EH (cell line): ENCODE data around the gene C5orf63.
"Not testable (repeated sequence)": the region's sequence is repeated elsewhere in the genome, so short reads cannot be mapped to it uniquely, and the experiment has no call there.

Source experiments
- DNase-seq: peaks from one replicate; pipeline ENCODE4 v3.0.0-alpha.2; 2015; ENCODE audit warnings: low read depth

The C5orf63 gene

DNA sequence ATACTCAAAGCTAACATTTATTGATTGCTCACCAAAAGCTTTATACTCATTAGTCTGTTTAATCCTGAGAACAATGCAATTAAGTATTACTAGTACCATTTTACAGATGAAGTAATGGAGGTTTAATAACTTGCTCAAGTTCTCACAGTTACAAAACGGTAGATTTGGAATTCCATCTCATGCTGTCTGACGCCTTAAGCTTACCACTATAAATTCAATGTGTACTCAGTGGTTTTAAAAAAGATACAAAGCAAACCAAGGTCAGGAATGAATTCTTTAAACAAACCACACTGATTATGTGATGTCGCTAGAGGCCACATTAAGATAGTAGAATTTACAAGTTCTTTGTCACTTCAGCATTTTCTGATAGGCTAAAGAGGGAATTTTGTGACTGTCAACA, 1.2 kb upstream of the C5orf63 start:
- no peak for DNase-seq

DNA sequence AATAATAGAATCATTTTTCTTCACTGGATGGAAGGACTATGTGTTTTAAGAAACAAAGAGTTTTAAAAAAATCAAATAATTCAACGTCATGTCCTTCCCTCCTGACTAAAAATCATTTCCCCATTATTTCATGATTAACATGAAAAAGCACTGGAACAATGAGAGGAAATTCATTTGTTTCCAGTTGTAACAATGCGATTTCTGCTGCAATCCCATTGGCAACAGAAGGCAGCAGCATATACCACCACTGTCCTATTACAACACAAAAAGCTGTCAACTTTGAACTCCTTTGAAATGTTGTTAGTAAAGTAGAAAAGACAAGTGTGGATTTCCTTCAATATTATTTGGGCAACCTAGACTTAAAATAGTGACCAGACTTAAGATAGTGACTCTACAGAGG, 3.1 kb downstream of the C5orf63 start:
- no peak for DNase-seq

DNA sequence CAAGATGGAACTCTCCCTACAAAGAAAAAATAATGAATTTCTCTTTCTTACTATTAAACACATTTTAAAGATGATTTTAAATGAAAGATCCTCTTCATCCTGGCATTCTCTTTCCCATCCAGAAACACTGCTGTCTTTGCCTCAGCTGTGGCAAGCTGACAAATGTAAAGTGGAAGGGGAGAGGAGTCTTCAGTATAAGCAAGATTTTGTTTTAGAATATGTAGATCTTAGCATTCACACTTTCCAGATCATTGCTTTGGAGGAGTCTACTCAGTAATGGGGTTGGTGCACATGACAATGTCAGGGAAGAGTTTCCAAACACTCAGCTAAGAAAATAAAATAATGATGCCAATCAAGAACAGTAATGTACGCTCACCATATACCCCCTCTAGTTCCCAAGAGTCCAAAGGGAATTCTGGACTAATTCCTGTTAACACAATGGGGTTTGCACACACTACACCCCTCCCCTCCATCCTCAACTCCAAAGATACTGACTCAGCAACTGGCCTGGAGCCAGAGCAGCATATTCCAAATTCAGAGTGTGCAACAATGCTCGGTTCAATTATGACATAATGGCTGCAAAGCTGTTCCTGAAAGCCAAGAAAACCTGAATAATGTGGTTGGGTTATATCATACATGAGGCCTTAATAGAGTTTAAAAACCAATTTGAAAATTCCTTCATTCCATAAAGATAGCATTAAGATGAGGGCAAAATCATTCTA, 4.6 kb downstream of the C5orf63 start:
- DNase-seq = peak; percentile 43

DNA sequence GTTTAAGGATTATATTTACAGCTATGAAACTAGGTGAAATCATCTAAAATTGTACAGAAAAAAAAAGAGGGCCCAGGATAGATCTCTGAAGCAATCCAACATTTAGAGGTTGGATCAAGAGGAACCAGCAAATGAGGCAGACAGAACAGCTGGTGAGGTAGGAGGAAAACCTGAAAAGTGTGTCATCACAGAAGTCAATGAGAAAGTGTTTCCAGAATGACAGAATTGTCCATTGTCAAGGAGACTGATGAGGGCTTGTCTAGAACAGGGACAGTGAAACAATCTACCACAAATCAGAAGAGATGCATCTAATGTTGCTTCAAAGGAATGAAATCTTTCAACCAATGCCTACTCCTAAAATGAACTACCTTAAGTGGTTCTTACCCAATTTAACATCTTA, 6.6 kb downstream of the C5orf63 start:
- no peak for DNase-seq

DNA sequence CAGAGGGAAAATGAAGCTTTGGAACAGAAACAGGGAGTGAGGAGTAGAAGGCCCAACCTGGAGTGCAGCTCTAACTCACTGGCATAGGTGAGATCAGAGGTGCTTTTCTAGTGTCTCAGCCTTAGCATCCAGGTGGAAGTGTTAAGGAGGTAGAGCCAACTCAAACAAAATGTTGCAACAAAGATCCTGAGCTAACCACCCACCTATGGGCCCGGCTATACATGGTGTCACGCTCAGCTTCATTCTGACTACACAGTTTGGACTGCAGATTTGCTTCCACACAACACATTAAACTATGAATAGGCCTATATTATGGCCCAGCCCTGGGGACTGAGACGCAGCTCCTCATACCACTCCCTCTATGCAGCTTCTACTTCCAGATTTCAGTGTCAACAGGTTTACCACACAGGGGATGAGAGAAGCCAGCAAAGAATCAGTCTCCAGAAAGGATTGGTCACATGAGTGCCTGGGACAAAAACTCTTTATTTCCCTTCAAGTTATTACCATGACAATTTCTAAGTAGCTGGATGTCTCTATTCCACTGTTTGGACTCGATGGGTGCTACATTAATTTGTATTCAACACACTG, 9.0 kb downstream of the C5orf63 start:
- no peak for DNase-seq

DNA sequence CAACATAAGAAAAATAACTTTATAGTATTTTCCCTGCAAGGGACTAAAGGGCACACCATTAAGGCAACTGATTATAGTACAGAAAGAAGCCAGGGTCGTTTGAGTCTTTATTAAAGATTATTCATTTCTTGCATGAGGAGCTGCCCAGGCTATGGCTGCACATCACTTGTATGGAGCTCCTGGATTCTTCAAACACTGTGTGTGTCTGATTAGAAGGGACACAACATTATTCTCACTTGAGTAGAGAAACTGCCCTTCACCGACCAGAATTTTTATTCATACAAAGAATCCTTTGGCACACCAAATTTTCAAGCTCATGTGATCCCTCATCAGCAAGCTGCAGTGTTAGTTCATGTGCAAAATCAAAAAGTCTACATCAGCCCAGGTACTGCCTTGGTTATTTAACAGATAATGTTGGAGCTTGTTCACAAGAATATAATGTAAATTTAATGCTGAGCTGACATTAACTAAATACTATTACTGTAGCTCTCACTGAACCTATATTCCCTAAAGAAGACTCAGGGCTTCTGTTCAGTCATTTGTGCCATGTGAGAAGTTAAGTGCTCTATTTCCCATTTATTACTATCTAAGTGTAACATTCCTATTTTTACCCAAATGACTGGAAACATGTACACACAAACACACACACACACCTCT, 9.9 kb downstream of the C5orf63 start:
- DNase-seq = no peak

DNA sequence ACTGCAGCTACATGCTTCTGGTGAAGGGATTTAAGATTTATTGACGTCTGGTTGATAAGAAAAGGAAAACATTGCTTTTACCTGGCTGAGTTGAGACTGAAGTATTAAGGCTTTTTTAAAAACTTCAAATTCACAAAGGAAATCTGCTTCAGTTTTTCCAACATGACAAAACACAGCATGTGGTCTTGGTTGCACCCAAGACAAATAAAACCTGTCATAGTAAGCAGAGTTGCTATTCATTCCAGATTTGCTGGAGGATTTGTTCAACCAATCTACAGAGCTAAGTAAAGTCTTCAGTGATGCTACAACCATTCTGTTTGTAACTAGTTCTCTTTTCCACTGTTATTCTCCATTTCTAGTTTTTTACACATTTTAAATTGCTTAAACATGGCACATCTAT, 11.3 kb downstream of the C5orf63 start:
- DNase-seq = no peak

DNA sequence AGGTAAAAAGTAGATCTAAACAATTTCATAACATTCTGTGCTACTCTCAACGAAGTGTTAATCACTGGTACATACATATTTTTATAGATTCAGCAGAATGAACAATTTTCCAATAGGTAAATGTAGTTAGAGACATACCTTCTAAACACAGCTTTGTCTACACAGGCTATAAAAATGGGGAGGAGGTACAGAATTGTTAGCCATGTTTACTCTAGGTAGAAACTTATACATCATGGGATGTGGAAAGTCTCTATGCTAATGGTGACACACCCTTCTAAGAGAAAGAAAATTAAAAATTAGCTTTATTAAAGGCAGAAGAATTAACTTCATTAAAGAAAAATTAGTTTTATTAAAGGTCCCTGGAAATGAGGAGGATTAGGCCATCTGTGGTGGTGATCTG, 11.8 kb downstream of the C5orf63 start:
- DNase-seq = no peak

DNA sequence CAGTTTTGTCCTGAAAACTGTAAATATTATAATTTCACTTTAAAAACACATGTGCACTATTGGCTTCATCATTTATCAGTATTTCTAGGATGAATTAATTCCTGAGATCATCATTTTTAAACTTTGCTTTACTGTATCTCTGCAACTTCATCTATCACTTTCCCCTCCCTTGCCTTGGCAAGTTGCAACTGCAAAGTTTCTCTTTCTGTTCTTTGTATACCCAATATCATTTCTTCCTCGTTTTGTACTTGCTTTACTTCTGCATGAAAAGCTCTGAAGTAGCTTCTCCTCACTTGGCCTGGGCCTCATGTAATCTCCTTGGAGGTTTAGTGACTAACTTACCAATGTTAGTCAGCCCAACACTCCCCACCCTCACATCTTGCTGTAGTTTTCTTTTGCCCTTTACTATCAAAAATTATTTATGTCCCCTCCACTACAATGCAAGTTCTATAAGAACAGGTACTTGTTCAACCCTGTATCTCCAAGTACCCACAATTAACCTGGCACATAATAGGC, 12.8 kb downstream of the C5orf63 start:
- no peak for DNase-seq

DNA sequence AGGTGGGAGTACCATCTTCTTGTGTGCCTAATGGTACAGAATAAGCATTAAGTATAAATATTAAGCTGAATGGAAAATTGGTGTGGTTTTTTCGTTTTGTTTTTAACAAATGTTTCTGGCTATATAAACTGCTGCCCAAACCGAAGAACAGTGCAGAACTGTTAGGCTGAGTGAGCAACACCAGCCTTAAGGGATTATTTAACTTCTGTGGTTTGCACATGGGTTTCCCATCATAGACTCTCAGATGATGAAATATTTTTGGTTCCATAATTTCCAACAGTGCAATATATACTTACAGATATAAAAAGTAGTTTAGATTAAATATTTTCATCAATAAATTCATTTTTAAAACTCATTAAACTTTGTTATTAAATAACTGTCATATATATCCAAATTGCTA, 16.4 kb downstream of the C5orf63 start:
- DNase-seq = no peak

DNA sequence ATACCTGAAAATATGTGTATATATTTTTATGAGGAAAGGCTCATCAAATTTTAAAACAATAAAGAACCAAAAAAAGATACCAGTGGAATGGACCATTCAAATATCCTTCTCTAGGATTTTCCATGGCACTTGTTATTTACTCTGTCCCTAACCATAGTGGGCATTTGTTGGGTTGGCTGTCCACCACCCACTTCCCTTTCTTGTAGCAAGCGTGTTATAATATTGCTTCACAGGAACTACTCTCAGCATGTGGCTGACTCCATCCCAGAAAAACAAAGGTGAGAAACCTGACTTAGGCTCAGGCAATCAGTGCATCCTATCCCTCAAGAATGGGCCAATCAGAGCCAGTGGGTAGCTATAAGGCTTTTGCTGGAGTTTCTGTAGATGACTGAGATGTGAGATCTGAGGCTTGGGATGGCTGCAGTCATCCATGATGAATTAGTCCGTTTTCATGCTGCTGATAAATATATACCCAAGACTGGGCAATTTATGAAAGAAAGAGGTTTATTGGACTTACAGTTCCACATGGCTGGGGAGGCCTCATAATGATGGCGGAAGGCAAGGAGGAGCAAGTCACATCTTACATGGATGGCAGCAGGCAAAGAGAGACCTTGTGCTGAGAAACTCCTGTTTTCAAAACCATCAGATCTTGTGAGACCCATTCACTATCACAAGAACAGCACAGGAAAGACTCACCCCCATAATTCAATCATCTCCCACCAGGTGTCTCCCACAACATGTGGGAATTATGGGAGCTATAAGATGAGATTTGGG, 17.2 kb downstream of the C5orf63 start:
- DNase-seq = no peak

DNA sequence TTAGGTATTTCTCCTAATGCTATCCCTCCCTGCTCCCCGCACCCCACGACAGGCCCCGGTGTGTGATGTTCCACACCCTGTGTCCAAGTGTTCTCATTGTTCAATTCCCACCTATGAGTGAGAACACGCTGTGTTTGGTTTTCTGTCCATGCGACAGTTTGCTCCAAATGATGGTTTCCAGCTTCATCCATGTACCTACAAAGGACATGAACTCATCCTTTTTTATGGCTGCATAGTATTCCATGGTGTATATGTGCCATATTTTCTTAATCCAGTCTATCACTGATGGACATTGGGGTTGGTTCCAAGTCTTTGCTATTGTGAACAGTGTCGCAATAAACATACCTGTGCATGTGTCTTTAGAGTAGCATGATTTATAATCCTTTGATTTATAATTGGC, 19.8 kb downstream of the C5orf63 start:
- DNase-seq = not testable (repeated sequence)

DNA sequence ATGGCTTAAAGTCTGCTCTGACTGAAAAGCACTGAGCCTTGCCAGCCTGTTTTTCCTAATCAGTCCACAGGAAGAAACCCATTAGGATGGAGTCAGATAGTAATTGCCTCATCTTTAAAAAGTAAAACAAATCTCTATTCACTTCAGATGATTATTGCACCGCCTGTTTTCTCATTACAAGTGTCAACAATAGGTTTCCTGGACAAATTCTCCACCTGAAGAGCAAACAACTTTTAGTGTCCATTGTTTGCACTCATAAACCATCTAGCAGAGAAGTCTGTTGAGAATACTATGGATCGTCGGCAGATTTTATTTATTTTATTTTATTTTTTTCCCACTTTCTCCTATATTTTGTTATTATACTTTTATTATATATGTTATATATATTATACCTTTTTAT, 20.3 kb downstream of the C5orf63 start:
- no peak for DNase-seq

DNA sequence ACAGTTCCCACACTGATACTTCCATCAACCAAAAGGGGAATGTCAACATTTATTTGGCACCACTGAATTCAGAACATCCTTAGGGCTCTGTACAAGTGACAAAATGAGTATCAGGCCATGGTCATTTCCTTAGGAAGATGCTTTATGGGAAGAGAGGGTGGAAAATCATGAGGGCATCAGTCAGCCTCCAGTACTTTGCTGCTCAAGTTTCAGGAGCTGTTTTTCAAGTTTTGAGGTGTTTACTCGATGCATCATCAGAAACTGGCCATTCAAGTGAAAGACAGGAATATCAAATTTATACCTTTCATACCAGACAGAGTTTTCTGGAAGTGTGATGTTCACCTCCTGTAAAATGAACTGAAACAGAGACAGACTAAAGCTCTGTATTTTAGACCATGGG, 21.7 kb downstream of the C5orf63 start:
- DNase-seq = no peak

DNA sequence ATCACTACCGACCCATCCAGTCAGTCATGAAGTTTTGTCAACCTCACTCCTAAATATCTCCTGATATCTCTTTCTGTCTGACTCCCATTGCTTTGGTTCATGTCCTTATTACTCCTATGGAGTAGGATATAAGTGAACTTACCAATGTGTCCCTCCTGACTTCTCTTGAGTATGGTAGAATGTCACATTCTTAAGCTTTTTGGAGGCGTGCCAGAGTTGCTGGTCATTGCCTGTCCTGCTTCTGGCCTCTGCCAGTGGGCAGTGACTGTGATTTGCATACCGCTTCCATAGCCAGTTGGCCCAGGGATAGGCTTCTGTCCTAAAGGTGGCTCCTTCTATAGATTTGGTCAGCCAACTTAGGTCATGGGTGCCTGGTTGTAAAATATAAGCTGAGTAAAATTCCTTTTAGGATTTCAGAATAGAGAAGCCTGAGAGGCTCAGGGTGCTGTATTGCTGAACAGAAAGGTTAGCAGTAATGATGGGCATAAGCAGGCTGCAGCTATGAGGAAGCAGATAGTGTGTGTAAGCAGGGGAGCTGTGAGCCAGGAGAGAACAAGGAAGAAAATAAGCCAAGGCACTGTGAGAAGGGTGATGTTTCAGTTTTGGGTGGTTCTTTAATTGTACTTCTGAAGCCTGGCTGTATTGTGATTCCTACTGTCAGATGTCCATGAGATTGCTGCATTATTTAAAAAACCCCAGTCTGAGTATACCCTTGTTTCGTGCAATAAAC, 26.8 kb downstream of the C5orf63 start:
- peak; percentile 32 for DNase-seq

DNA sequence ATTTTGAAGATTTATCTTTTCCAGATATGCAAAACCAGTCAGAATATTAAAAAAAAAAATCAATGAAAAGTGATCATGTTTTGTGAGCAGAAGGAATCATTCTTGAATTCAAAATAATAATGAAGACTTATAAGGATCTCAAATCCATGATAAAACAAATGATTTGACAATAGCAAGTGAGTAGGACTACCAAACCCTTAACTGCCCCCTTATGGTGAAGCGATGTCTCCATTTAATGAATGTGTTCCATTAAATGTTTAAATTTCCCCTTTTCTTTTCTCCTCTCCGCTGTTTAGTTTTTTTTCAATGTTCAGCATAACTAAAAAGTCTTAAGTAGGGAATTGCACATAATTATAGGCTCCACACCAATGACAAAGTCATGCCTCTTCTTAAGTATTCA, 30.7 kb downstream of the C5orf63 start:
- peak; percentile 25 for DNase-seq

DNA sequence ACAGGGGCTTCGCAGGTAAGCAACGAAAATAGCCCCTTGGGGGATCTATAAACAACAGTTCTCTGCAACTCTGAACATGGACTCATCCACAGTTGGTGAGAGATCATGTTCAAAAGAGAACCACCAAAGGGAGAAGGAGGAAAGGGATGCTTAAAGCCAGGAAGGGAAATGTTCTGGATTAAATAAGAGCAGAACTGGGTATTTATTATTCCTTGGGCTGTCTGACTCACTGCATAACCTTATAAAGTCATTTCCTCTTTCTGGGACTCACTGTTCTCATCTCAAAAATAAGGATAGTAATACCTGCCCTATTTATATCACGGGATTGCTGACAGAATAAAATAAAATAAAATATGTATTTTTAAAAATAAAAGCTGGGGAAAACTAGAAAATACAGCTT, 31.7 kb downstream of the C5orf63 start:
- peak; percentile 54 for DNase-seq

DNA sequence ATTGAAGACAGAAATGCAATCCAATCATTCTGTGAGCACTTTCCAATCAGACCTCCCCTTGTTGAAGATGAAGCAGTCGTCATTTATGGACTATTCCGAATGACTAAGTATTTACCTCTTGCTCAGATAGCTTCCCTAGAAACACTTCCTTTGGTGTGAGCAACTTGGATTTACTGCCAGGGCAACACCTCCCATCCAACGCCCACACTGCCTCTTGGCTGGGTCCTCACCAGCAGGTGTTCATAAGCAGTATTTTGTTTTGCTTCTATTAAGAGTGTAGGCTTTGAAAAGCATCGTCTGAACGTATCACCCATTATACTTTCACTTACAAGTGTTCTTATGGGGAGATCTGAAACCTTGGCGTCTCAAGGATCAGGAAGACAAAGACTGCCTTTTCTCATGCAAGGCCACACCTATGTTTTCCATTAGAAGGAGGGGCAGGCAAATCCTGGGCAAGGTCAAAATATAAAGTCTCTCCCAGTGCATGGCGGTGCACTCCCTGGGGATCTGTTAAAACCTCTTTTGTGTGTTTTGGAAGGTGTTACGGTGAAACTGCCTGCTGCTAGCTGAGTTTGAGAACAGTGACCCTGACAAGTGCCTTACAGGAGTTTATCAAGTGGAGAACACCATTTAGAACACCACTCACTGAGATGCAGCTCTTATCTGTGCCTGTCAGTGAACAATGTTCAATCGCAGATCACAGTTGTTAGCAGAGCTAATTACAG, 32.3 kb downstream of the C5orf63 start:
- DNase-seq = peak; percentile 13

DNA sequence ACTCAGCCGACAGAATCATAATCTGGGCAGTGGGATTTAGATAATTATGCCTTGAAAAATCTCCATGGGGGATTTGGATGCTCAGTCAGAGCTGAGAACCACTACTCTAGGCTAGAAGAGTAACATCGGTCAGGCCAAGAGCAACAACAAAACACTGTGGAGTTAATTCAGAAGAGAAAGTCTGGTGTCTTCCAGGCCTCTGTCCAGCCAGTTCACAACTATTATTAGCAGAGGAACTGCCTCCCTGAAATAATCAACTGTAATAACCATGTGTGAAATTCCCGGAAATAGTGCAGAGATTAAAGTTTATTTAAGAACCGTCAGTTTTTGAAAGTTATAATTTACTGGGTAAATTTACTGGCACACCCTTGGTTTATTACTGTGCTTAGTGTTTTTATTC, 34.8 kb downstream of the C5orf63 start:
- no peak for DNase-seq

DNA sequence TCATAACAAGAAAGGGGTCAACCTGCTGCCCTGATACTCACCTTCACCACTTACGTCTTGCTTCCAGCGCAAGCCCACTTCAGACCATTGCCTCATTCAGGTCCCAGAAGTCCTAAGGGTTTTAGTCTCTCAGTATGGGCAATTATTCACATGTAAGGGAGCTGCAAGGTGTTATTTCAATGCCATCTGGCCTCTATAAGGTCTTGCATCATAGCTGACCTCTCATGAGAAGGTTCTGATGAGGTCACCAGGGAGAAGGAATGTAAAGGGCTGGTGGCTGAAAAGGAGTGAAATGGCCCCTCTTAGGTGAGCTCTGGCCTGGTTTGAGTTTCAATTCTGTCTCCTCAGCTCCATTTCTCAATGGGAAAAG, 41.5 kb downstream of the C5orf63 start:
- DNase-seq = peak; percentile 8

DNA sequence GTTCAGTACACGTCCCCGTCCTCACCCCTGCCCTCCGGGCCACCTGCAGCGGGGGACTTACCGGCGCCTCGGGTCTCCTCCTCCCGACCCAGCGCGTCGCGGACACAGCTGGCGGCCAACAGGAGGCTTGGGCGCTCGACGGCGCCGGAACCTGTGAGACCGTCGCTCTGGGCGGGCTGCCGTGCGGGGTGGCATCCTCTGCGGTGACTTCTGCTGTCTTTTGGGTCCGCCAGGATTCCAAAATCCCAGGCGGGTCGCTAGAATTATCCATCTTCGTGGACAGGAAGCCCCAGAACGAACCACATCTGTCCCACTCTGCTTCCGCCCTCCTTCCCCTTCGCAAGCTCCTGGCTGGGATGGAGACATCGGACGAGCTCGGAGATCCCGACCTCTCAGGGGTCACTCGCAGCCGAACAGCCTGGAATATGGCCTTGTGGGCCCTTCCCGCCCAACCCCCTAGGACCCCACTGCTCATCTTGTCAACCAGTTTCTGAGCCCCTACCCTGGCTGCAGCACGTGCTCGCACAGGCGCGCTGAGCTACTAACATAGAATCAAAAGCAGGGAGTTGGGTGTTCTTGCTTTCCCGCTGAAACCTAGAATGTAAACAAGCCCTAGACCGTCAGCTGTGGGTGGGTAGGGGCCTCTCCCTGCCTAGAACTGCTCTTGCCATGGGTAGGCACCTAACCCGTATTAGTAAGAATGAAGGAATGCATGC, 42.0 kb downstream of the C5orf63 start:
- DNase-seq = no peak
